ENCODE measurements around the gene IP6K3.
A peak's percentile ranks its signal among the peaks of the same experiment; 100 is the strongest.

Gene IP6K3

DNA sequence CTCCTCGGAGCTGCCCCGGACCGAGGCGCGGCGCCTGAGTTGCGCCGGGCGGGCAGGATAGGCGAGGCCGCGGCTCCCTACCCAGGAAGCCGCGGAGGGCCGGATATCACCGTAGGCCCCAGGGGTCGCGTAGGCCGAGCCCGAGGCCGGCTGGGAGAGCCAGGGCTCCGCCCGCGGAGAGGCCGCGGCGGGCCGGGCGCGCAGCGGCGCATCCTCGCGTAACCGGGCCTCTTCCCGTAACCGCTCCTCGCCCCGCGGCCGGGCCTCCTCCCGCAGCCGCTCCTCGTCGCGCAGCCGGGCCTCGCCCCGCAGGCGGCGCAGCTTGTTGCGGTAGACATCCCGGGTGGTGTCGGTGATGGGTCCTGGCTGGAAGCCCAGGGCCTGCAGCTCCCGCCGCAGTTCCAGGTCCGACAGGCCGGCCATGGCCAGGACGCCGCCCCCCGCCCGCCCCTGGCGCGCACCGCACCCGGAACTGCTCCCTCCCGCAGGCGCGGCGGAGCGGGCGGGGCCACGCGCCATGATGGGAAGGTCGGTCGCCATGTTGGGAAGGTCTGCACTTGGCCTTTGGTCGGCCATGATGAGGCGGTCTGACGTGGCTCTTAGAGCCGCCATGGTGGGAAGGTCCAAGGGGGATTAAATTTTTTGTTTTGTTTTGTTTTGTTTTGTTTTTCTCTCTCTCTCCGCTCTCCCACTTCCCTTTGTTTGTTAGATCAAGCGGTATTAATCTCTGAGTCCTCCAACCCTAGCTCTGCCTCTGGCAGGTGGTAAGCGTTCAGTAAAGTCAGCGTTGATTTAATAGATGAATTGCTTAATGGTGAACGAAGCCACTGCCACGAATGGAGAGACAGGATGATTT is 42.2 kb upstream of the IP6K3 start, which contains the start of gene LEMD2:
LEMD2 (minus strand) TSS at position 437 of the 856 bp plus-strand sequence; CDS start at position 423, 14 bp downstream.
- H3K9me3 ChIP-seq (ENCODE audit: control insufficient read depth, insufficient read depth, low read length), result no peaks in the 10 kb centered on the region
- H3K4me2 ChIP-seq (ENCODE audit: low read length), result peak within 1 kb of the TSS; percentile 76
- peaks cover 37% of the 10 kb centered on the region for H3K36me3 ChIP-seq (ENCODE audit: control insufficient read depth, low read length)
- H3F3A ChIP-seq (ENCODE audit: control insufficient read depth, insufficient read depth), result no peaks in the 10 kb centered on the region
- H3K9me2 ChIP-seq (replicated peaks; ENCODE audit: control insufficient read depth, low read length), result no peaks in the 10 kb centered on the region
- TF ChIP-seq EZH2phosphoT487 (IDR thresholded peaks at IDR 0.05; ENCODE audit: borderline replicate concordance, low read length) (no peak), CTCF (IDR thresholded peaks at IDR 0.05; ENCODE audit: low read depth, low read length, poor library complexity, severe bottlenecking) (no peak)
- no peaks in the 10 kb centered on the region for H3K27me3 ChIP-seq (ENCODE audit: control insufficient read depth, low read length)
- H3K79me2 ChIP-seq (ENCODE audit: control insufficient read depth, low read length), result peaks cover 48% of the 10 kb centered on the region
- H4K20me1 ChIP-seq (ENCODE audit: control insufficient read depth, insufficient read depth, low read depth, low read length), result peaks cover 15% of the 10 kb centered on the region
- peak within 1 kb of the TSS; percentile 54 for H3K27ac ChIP-seq (ENCODE audit: low read depth, low read length)
- peaks cover 28% of the 10 kb centered on the region for H3K4me1 ChIP-seq (ENCODE audit: control insufficient read depth, low read length)
- peak within 1 kb of the TSS; percentile 82 for H3K4me3 ChIP-seq (ENCODE audit: low read length)

- H3K9me3 ChIP-seq (ENCODE audit: control insufficient read depth, insufficient read depth, low read length), result no peaks in the 10 kb centered on the region
- H3K79me2 ChIP-seq (ENCODE audit: control insufficient read depth, low read length), result peaks cover 48% of the 10 kb centered on the region
- H3K4me1 ChIP-seq (ENCODE audit: control insufficient read depth, low read length), result peaks cover 28% of the 10 kb centered on the region
Observed at GRCh38 chr6:33787954-33788693, 41.4 kb upstream of the IP6K3 start.

GRCh38 chr6:33787346-33787953 is 40.7 kb upstream of the IP6K3 start:
- H3K4me3 ChIP-seq (ENCODE audit: low read length), result peak overlapping the region; percentile 82
- no peaks in the 10 kb centered on the region for H3F3A ChIP-seq (ENCODE audit: control insufficient read depth, insufficient read depth)
- peaks cover 15% of the 10 kb centered on the region for H4K20me1 ChIP-seq (ENCODE audit: control insufficient read depth, insufficient read depth, low read depth, low read length)
- no peaks in the 10 kb centered on the region for H3K9me2 ChIP-seq (replicated peaks; ENCODE audit: control insufficient read depth, low read length)
- H3K4me1 ChIP-seq (ENCODE audit: control insufficient read depth, low read length), result peaks cover 28% of the 10 kb centered on the region
- no peaks in the 10 kb centered on the region for H3K27me3 ChIP-seq (ENCODE audit: control insufficient read depth, low read length)
- peaks cover 48% of the 10 kb centered on the region for H3K79me2 ChIP-seq (ENCODE audit: control insufficient read depth, low read length)
- H3K9me3 ChIP-seq (ENCODE audit: control insufficient read depth, insufficient read depth, low read length), result no peaks in the 10 kb centered on the region
- TF ChIP-seq EZH2phosphoT487 (IDR thresholded peaks at IDR 0.05; ENCODE audit: borderline replicate concordance, low read length) (no peak), CTCF (IDR thresholded peaks at IDR 0.05; ENCODE audit: low read depth, low read length, poor library complexity, severe bottlenecking) (no peak)
- H3K4me2 ChIP-seq (ENCODE audit: low read length), result peak overlapping the region; percentile 76
- peak overlapping the region; percentile 54 for H3K27ac ChIP-seq (ENCODE audit: low read depth, low read length)
- H3K36me3 ChIP-seq (ENCODE audit: control insufficient read depth, low read length), result peaks cover 52% of the 10 kb centered on the region

More at GRCh38 chr6:33787954-33788693, 41.4 kb upstream of the IP6K3 start:
- peak overlapping the region; percentile 82 for H3K4me3 ChIP-seq (ENCODE audit: low read length)
- H3K27ac ChIP-seq (ENCODE audit: low read depth, low read length), result peak overlapping the region; percentile 54
- H3F3A ChIP-seq (ENCODE audit: control insufficient read depth, insufficient read depth), result no peaks in the 10 kb centered on the region
- H4K20me1 ChIP-seq (ENCODE audit: control insufficient read depth, insufficient read depth, low read depth, low read length), result peaks cover 15% of the 10 kb centered on the region
- peaks cover 45% of the 10 kb centered on the region for H3K36me3 ChIP-seq (ENCODE audit: control insufficient read depth, low read length)
- H3K27me3 ChIP-seq (ENCODE audit: control insufficient read depth, low read length), result no peaks in the 10 kb centered on the region
- H3K9me2 ChIP-seq (replicated peaks; ENCODE audit: control insufficient read depth, low read length), result no peaks in the 10 kb centered on the region
- no peak for TF ChIP-seq EZH2phosphoT487 (IDR thresholded peaks at IDR 0.05; ENCODE audit: borderline replicate concordance, low read length)
- TF ChIP-seq CTCF (IDR thresholded peaks at IDR 0.05; ENCODE audit: low read depth, low read length, poor library complexity, severe bottlenecking), result no peak
- peak overlapping the region; percentile 76 for H3K4me2 ChIP-seq (ENCODE audit: low read length)

All from DOHH2 (cell line).